Skeletal muscle tissue (tissue), 4 donors: ENCODE results near the gene CREB1. TPM values are rescaled to one million over a fixed set of nuclear protein-coding genes. Genes with fewer than 3 reads are reported as not detected.
"Not testable (repeated sequence)": the region's sequence is repeated elsewhere in the genome, so short reads cannot be mapped to it uniquely, and the experiment has no call there.

ENCODE experiments used
- H3K27ac ChIP-seq: one replicate; pipeline ENCODE4 v1.7.0; 2013; ENCODE audit warnings: mild to moderate bottlenecking, low read depth, low read length, inconsistent platforms
- H3K27me3 ChIP-seq, 3 donors: one replicate each; pipeline ENCODE4 v1.7.0; 2013; ENCODE audit warnings: low read length in 3 of 3; ENCODE audit not compliant: control insufficient read depth in 3 of 3, insufficient read depth in 3 of 3
- H3K36me3 ChIP-seq, 3 donors: one replicate each; pipeline ENCODE4 v1.7.0; 2013; ENCODE audit warnings: low read length in 3 of 3; ENCODE audit not compliant: control insufficient read depth in 3 of 3, insufficient read depth in 3 of 3
- H3K4me1 ChIP-seq, 3 donors: one replicate each; pipeline ENCODE4 v1.7.0; 2013; ENCODE audit warnings: low read length in 3 of 3, mild to moderate bottlenecking in 3 of 3; ENCODE audit not compliant: control insufficient read depth in 3 of 3, insufficient read depth in 3 of 3
- H3K4me3 ChIP-seq, 3 donors: one replicate each; pipeline ENCODE4 v1.7.0; 2013; ENCODE audit warnings: low read length in 3 of 3
- H3K9ac ChIP-seq, 3 donors: one replicate each; pipeline ENCODE4 v1.7.0; 2013; ENCODE audit warnings: low read length in 3 of 3, mild to moderate bottlenecking in 3 of 3, moderate library complexity in 2 of 3, low read depth in 1 of 3
- H3K9me3 ChIP-seq, 3 donors: one replicate each; pipeline ENCODE4 v1.7.0; 2013; ENCODE audit warnings: low read length in 3 of 3; ENCODE audit not compliant: control insufficient read depth in 3 of 3
- total RNA-seq: library from RNA; depleted of rRNA; stranded (reverse); fragments of >200 nt; gene quantifications from one replicate; pipeline ENCODE4 v1.2.3, GENCODE V29; 2014
- donor health status: Osteomylitis.

Gene CREB1
- total RNA-seq, 1 donor from 2014 or later = 30.8 TPM

DNA sequence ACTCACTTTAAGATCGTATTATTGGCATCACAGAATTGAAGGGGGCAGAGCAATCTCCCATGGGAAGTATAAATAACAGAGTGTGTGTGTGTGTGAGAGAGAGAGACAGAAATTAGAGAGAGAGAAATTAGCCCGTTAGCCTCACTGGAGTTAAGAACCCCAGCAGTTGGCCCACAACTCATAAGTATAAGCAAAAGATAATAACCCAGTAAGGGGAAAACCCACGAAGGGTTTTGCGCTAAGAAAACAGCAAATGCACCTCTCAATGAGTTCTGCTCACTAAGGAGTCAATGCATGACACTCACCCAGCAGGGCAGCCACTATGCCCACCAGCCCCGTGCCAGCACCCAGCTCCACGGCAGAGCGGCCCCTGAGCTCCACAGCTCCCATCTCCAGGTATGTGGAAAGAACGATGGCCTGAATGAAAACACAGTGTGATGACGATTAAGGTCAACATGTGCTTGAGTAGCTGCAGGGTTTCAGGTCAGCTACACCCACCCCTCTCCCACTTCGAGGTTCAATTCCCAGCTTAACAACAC, 91.8 kb downstream of the CREB1 start:
- Histone ChIP-seq H3K4me1 (peaks cover 9 to 17% (median 11%) of the 10 kb centered on the region in 3 donors), H3K36me3 (peaks cover 9 to 19% (median 13%) of the 10 kb centered on the region in 3 donors), H3K27ac (no peak overlapping the region), H3K9me3 (no peaks in the 10 kb centered on the region), H3K27me3 (no peaks in the 10 kb centered on the region), H3K4me3 (no peak overlapping the region), H3K9ac (no peak overlapping the region)

DNA sequence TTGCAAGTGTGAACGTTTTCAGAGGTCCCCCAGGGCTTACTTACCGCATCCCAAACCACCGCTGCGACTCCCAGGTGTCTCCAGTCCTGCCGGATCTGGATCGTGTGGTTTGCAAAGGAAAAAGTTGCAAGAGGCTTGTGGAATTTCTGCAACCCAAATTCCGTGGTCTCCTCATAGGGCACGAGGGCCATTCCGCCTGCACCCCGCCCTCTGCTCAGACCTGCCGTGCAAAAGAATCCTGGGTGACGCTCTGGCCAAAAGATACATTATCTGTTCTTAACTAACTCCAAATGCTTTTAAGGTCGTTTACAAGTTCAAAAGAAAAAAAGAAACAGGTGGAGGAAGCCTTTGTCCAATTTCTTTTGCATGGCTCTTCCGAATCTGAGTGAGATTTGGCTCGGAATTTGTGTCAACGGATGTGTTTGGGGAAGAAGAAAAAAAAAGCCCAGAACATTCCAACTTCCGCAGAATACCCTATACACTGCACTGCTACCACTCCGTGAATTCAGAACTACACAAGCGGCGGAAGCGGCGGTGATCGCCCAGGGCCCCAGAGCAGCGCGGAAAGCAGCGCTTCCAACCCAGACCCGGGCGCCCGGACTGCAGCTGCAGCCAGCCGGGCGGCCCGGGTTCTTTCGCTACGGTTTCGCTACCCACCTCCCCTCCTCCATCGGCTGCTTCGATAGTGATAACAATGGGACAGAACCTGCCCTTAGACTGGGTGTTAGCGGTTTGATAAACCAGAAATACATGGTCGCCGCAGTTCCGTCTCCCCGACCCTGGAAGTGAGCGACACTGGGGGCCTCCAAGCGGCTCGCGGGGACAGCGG, 94.6 kb downstream of the CREB1 start:
- no peaks in the 10 kb centered on the region for H3K9me3 ChIP-seq
- peak overlapping the region; percentile 80 to 87 (median 81) for H3K9ac ChIP-seq
- peak overlapping the region; percentile 89 to 96 (median 90) for H3K4me3 ChIP-seq
- peak overlapping the region; percentile 86 for H3K27ac ChIP-seq
- H3K27me3 ChIP-seq = no peaks in the 10 kb centered on the region
- H3K4me1 ChIP-seq = peaks cover 9 to 17% (median 11%) of the 10 kb centered on the region in 3 donors
- peaks cover 8 to 10% (median 9%) of the 10 kb centered on the region in 3 donors for H3K36me3 ChIP-seq

DNA sequence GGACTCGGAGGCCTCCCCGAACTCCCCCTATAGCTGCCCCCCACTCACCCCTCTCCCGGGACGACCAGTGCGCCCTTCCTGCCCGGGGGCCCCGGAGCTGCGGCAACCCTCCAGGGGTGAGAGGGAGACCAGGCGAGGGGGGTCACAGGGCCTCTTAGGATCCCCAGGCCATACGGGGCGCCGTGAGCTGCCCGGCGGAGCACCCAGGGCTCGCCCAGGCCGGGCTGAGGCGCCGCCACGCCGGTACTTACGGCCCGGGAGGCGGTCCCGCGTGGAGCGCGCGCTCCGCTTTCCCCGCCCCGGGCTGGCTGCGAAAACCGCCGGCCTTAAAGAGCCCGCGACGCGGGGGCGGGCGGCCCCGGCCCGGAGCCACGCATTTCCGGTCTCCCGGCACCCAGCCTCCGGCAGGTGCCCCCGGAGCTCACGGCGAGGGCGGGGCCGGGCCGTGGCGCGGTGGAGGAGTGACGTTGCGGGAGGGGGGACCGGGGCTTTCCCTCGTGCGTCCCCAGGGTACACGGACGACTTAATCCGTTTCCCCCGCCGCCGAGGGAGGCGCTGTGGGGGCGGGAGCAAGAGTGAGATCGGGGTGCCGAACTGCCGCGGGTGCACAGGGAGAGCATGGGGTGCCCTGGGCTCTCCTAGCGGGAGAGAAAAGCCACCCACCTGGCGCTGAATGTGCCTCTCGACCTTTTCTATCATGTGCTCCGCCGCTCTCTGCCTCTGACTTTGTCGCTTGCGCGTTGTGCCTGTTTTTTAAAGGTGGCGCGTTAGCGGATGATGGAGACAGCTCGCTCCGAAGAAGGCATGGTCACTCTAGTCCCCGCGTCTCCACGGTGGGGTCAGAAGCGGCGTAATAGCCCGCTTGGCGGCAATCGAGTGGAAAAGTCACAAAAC, 95.5 kb downstream of the CREB1 start, which contains the start of gene METTL21A:
Gene METTL21A, minus strand, starts transcription at position 381 of the 894 bp plus-strand sequence. CDS start 1,019 bp downstream, outside the sequence.
- Histone ChIP-seq H3K4me3 (peak within 1 kb of the TSS; percentile 90 to 96 (median 93)), H3K27me3 (no peaks in the 10 kb centered on the region), H3K9ac (peak within 1 kb of the TSS; percentile 80 to 87 (median 82)), H3K36me3 (peaks cover 8 to 10% (median 9%) of the 10 kb centered on the region in 3 donors), H3K9me3 (no peaks in the 10 kb centered on the region), H3K4me1 (peaks cover 9 to 17% (median 11%) of the 10 kb centered on the region in 3 donors), H3K27ac (peak within 1 kb of the TSS; percentile 86)

DNA sequence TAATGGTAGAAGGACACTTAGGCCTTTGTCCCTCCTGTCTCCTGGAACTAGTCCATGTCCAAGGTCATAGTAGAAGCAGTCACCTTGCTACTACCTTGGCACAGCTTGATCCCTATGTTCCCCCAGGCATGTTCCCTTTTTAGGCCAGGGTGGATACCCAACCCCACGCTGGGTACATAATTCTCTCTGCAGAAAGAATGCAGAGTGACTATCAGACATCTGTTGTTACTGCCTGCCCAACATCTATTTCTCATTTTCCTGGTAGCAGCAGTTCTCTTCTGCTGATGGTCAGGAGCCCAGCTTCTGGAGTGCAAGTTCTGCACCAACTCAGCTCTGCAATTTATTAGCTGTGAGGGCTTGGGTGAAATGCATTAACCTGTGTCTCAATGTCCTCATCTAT, 99.8 kb downstream of the CREB1 start:
- H3K27me3 ChIP-seq = no peaks in the 10 kb centered on the region
- H3K4me1 ChIP-seq = peaks cover 0 to 7% (median 0%) of the 10 kb centered on the region in 3 donors
- no peaks in the 10 kb centered on the region for H3K9me3 ChIP-seq
- H3K9ac ChIP-seq = no peak overlapping the region
- H3K4me3 ChIP-seq = no peak overlapping the region
- H3K36me3 ChIP-seq = no peaks in the 10 kb centered on the region
- no peak overlapping the region for H3K27ac ChIP-seq

DNA sequence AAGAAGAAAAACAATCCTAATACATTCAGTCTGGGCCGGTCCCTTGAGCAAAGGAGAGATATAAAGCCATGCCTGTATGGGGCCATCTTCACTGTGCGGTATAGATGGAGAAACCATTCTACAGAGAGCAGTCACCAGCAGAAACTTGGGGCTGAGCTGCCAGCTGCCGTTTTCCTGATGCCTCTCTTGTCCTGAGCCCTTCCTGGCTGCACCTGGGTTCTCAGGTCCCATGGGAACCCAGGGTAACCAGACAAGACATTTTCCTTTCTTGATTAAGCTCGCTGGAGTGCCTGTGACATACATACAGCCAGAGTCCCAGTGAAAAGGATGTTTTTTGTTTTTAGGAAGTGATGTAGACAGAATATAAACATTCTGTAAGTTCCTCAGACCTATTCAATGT, 100.7 kb downstream of the CREB1 start:
- no peaks in the 10 kb centered on the region for H3K9me3 ChIP-seq
- H3K36me3 ChIP-seq = no peaks in the 10 kb centered on the region
- H3K4me1 ChIP-seq = peaks cover 0 to 5% (median 0%) of the 10 kb centered on the region in 3 donors
- no peak overlapping the region for H3K9ac ChIP-seq
- no peaks in the 10 kb centered on the region for H3K27me3 ChIP-seq
- H3K4me3 ChIP-seq = no peak overlapping the region
- no peak overlapping the region for H3K27ac ChIP-seq

DNA sequence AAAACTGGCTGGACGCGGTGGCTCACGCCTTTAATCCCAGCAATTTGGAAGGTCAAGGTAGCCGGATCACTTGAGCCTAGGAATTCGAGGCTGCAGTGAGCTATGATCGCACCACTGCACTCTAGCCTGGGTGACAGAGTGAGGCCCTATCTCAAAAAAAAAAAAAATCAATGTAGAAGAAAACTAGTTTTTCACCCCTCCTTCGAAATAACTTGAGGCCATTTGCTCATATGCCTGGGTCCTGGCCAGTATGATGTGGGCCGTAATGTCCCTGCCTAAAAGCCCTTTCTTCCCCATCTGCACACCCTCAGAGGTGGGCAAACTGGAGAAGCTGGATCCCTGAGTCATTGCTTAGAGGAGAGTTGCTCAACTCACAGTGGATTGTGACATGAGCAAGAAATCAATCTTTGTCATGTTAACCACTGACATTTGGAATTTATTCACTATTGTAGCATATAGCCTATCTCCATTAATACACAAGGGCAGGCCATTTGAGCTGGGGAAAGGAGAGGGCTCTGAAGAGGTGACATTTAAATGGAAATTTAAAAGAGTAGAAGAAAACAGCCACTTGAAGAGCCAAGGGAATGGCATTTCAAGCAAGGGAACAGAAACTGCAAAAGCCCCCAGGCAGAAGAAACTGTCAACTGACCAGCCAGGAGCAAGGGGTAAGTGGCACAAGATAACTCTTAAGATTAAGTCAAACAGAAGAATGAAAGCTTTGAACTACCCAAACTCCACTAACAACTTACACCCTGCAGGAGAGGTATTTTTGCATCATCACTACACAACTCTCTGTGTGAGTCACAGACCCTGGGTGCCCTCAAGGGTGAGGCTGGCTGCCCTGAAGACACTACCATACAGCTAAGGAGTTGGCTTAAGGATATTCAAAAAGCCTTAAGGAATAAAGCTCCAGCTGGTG, 103.1 kb downstream of the CREB1 start:
- Histone ChIP-seq H3K9me3 (no peaks in the 10 kb centered on the region), H3K9ac (no peak overlapping the region), H3K27me3 (no peaks in the 10 kb centered on the region), H3K4me1 (no peaks in the 10 kb centered on the region), H3K27ac (no peak overlapping the region), H3K4me3 (no peak overlapping the region), H3K36me3 (no peaks in the 10 kb centered on the region)

DNA sequence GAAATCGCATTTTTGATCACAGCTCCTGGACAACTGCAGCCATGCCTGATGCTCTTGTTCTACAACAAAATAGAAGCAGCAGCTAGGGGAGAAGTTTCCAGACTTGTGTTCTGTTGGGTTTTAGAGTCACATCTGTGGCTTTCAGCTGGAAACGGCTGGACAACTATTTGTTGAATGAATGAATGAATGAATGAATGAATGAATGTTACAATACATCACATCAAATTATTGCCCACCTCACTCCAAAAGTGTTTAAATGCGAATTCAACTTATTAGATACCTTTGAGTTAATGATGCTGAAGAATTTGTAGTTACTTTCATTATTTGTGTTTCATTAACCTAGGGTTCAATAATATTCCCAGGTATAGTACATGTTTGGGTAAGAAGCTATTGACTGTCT, 103.9 kb downstream of the CREB1 start:
- Histone ChIP-seq H3K36me3 (no peaks in the 10 kb centered on the region), H3K27me3 (no peaks in the 10 kb centered on the region), H3K27ac (no peak overlapping the region), H3K9me3 (no peaks in the 10 kb centered on the region), H3K4me3 (no peak overlapping the region), H3K9ac (no peak overlapping the region), H3K4me1 (no peaks in the 10 kb centered on the region)

DNA sequence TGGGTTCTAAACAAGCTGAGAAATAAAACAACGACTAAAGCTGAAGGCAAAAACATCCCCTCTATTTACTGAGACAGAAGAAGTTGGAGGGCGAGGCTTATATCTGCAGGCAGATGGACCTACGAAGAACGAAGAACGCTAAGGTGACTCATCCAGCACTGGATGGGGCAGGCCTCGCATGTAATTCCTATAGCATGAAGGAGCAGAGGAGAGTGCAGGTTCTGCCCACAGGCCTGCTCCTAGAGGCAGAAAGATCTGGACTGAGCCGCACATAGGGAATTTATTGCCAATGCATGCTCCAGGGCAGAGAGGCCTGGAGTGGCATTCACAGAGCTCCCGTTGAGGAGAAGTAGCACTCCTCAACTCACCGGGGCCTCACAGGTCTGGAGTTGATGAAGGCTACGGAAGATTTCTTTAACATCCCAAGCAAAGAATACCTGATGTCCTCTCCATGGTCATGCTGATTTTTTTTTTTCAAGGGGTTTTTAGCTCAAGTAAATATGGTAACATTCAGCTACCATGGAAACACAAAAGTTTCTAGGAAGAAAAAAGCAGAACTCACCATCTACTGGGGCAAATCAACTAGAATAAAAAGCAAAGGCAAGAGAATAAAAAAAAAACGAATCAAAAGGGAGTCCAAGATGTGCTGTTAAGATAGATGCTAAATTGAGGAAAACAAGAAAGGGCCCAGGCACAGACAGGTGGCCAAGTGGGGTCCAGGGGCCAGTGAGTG, 105.9 kb downstream of the CREB1 start:
- H3K4me3 ChIP-seq = no peak overlapping the region
- no peaks in the 10 kb centered on the region for H3K27me3 ChIP-seq
- no peak overlapping the region for H3K9ac ChIP-seq
- H3K4me1 ChIP-seq = no peaks in the 10 kb centered on the region
- no peaks in the 10 kb centered on the region for H3K9me3 ChIP-seq
- no peaks in the 10 kb centered on the region for H3K36me3 ChIP-seq
- no peak overlapping the region for H3K27ac ChIP-seq

DNA sequence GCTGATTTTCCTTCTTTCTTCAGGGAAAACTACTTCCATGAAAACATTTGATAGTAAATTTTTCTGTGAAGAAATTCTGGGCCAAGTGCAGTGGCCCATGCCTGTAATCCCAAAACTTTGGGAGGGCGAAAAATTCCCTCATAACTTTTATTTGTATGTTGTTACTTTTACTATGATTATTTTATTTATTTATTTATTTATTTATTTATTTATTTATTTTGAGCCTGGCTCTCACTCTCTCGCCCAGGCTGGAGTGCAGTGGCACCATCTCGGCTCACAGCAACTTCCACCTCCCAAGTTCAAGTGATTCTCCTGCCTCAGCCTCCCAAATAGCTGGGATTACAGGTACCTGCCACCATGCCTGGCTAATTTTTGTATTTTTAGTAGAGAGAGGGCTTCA, 109.5 kb downstream of the CREB1 start:
- not testable (repeated sequence) for H3K27me3 ChIP-seq, H3K4me3 ChIP-seq, H3K27ac ChIP-seq, H3K4me1 ChIP-seq, H3K9ac ChIP-seq, H3K36me3 ChIP-seq, H3K9me3 ChIP-seq
